Superior temporal gyrus (tissue), 1 donor: ENCODE measurements around the gene COL25A1.
"Not testable (repeated sequence)": the region's sequence is repeated elsewhere in the genome, so short reads cannot be mapped to it uniquely, and the experiment has no call there.

ENCODE experiments used
- DNase-seq: peaks from one replicate; pipeline ENCODE4 v3.0.0-alpha.2; 2016; ENCODE audit errors: extremely low spot score

The COL25A1 gene

GRCh38 chr4:108906866-108907367 lies 395.5 kb downstream of the COL25A1 start:
- DNase-seq: no peak

GRCh38 chr4:108906006-108906405 lies 396.5 kb downstream of the COL25A1 start:
- DNase-seq: no peak

DNA sequence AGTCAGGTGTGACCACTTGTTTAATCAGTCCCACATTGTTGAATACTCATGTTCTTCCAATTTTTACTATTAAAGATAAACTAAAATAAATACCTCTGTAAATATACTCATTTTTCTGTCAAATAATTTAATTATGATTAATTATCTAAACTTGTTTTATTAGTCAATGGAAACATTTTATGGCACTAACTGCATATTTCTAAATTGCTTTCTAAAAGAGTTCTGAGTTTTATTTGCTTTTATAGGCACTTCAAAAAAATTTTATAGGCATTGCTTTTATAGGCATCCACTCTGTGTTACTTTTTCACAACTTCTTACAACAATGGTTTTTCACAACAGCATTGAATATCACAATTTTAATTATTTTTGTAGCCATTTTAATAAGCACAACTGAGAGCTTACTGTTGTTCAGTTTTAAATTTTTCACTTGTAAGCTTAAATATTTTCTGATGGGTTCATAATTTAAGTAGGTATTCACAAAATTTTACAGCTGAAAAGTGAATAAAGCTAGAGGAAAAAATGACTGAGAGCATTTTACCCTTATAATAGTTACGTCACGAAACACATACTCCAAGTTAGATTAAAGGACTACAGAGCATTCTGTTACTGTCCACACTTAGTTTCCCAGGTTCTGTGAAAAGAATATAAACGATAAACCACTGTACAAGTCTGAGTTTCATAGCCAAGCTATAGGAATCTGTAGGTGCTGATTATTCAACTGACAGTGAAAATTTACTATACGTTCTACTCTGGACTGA lies 398.8 kb downstream of the COL25A1 start:
- no peak for DNase-seq

DNA sequence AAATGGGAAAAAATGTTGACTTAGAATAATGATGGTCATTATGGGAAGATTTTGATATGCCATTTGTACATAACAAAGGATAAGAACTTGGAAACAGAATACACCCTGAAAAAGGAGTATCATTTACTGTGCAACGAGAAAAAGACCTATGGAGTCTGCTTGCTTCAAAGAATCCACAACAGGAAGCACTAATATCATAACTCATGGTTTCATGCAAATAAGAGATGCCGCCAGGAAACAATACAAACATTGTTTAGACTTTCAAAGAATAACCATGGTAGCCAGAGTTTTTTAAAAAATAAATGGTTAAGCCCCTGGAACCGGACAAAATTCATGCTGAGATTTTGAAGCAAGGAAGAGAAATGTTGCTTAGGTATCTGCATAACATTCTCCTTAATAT lies 399.7 kb downstream of the COL25A1 start:
- no peak for DNase-seq

DNA sequence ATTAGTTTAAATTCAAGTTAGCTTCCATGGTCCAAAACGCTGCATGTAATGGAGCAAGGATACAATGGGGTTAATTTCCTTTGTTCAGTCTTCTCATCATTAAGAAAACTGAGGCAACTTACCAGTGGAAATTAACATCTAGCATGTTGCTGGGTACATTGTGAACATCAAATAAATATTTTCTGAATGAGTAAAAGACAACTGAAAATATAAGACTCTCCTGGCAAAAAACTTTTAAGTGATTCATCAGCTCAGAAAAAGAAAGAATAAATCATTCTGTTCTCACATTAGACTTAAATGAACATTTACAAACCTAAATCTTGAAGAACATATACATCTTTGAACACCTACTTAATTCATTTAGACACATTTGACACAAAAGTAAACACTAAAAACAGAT lies 401.2 kb downstream of the COL25A1 start:
- DNase-seq: no peak

- no peak for DNase-seq
Measured at GRCh38 chr4:108900018-108900580, 402.4 kb downstream of the COL25A1 start.

DNA sequence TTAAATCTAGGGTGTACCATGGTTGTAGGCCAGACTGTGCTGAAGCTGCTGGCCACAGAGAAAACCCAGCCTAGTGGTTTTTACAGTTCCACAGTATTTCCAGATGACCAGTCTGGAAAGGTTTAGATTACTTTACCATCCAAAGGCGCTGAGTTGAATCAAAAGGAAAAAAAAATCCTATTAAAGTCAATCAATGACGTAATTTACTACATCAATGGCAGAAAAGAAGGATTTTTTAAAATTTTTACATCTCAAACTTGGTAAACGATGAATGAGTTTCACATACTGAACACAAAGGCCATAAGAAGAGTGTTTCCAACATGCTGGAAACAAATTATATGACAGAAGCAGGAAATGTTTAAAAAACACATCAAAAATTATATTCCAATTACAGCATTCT lies 409.0 kb downstream of the COL25A1 start:
- DNase-seq: no peak

- no peak for DNase-seq
Measured at GRCh38 chr4:108891896-108892590, 410.4 kb downstream of the COL25A1 start.

DNA sequence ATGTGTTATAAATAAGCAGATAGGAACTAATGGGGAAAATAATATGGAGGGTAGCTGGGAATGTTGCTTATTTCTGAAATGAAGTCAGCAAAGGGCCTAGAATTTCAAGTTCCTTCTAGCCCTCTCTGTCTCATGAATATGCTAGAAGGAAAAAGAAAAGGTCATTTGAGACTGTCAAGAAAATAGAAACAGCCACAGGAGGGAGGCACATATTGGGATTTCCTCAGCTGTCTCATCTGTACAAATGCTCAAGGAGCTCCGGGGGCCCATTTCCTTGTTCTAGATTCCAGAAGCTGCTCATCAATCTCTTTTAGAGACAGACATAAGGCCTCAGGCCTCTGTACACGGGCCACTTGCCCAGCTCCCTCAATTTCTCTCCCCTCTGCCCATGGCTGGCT lies 412.0 kb downstream of the COL25A1 start:
- no peak for DNase-seq

DNA sequence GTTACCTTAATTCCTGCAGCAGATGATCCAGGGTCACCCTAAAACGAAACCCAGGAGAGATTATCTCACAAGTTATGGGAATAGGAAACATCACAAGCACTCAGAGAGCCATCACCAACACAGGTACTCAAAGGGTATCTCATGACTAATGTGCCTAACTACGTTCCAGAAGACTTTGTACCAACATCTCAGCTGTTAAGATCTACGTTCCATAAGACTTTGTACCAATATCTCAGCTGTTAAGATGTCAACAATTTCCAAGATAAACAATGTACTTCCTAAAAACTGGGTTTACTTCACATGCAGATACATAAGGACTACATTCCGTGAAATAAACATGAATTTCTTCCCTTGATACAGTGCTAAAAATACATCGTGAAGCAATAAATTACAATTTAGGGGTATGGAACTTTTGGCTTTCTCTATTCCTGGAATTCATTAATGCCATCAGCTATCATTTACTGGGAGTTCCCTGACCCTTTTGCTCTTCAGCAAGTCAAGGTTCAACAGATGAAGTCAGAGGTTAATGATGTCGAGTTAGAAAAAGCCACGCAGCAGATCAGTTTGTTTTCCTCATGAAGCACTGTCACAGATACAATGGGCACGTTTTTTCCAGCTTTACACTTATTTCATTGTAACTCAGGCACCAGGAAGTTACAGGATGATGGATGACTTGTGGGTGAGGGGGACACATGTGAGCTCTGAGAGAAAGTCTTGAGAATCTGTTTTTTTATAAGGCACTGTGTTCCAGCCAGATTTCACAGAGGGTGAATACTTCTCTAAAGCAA lies 412.6 kb downstream of the COL25A1 start:
- DNase-seq: no peak

DNA sequence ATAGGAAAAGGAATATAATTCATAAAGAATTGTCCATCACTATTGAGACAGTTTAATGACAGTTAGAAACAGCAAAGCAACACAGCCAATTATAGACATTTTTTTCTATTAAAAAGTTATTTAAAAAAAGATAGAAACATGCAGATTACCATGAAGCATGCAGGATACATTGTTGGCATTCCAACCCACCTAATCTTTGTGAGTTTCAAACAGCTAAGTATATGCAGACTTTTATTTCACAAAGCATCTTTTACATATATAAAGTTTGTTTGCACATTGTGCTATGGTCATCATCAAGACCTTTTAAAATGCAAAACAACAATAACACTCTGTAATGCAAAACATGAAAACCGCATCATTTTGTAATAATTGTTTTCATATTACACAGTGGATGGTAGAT lies 413.7 kb downstream of the COL25A1 start:
- DNase-seq: no peak

DNA sequence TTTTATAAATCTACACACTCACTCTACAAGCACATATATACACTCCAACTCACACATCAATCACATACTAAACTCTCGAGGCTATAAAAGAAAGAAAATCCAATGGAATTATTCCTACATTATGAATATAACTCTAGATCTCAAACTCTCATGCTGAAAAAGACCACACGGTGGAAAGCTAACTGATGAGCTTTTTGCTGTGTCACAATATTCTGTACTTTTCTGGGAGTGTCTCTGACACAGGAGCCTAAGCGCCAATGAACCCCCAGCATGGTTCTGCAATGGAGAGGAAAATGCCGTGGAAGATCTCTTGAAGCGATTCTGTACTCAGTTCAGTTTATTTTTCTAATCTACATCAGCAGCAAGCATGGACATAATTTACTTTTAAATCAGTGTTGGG lies 415.4 kb downstream of the COL25A1 start:
- DNase-seq: no peak

- no peak for DNase-seq
Measured at GRCh38 chr4:108885211-108885610, 417.2 kb downstream of the COL25A1 start.

GRCh38 chr4:108884596-108884995 lies 417.9 kb downstream of the COL25A1 start:
- DNase-seq: no peak

DNA sequence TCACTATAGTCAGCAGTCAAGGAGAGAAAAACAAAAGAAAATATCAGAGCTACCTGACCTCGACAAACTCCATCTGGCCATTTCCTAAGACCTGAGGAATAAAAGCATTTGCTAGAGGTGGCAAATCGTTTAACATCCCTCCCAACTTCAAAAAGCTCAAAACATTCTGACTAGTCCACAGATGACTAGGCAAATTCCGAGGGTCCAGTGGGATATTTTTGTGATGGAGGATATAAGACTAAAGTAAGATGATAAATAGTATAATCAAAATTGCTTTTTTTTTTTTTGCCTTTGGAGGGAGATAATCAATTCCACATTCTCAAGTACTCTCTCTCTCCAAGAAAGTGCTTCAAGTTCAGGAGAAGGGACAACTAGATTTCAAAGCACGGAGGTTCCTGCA lies 420.5 kb downstream of the COL25A1 start:
- no peak for DNase-seq

DNA sequence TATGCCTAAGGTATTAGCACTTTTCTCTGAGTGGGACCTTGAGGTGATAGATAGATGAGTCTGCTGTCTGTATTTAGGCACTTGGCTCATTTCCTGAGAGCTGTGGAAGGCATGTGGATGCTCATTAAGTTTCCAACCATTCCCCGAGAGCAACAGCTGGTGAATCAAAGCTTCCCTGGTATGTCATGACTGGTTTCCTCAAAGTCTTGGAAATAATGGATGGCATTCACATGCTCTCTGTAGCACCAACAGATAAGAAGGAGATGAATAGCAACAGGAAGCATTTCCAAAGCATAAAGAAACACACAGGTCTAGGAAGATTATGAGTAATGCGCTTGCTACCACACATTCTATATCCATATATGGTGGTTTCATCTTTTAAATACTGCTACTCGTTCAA lies 421.3 kb downstream of the COL25A1 start:
- no peak for DNase-seq

- no peak for DNase-seq
Measured at GRCh38 chr4:108878806-108879205, 423.7 kb downstream of the COL25A1 start.

DNA sequence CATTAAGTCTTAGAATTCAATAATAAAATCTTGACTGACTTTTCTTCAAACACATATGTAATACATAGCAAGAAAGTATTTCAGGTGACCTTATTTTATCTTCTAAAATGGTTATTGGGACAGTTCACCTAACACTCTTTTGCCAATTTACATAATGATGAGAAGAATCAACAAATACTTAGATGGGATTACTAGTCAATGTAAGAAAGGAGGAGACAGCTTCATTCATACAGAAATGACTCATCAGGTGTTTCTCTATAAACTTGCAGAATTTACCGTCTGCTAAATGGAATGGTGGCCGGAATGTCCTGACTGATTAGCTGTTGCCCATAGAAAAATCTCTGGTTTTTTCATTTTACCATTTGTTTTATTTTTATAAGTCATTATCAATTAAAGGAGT lies 424.6 kb downstream of the COL25A1 start:
- DNase-seq: no peak

DNA sequence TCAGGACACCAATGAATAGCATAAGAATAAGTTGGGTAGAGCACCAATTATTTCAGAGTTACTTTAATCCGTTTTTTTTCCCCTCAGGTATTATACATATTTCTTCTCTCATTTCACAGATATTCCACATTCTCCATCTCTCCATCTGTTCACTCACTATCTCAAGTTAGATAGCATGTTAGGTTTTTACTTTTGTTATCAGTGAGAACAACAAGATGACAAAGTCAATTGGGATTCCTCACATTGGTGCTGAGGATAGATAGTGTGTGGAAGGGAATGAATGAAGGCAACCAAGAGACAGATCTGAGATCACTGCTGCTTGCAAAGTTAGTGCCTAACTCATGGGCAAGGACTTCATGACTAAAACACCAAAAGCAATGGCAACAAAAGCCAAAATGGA lies 427.7 kb downstream of the COL25A1 start:
- no peak for DNase-seq

DNA sequence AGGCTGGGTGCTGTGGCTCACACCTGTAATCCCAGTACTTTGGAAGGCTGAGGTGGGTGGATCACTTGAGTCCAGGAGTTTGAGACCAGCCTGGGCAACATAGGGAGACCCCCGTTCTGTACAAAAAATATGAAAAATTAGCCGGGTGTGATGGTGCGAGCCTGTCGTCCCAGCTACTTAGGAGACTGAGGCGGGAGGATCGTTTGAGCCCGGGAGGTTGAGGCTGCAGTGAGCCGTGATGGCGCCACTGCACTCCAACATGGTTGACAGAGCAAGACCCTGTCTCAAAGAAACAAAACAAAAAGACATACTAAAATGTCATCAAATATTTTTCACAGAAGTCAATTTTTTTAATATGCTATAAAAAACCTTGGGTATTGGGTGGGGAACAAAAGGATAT lies 432.5 kb downstream of the COL25A1 start:
- not testable (repeated sequence) for DNase-seq

GRCh38 chr4:108868606-108869227 lies 433.7 kb downstream of the COL25A1 start:
- DNase-seq: no peak

DNA sequence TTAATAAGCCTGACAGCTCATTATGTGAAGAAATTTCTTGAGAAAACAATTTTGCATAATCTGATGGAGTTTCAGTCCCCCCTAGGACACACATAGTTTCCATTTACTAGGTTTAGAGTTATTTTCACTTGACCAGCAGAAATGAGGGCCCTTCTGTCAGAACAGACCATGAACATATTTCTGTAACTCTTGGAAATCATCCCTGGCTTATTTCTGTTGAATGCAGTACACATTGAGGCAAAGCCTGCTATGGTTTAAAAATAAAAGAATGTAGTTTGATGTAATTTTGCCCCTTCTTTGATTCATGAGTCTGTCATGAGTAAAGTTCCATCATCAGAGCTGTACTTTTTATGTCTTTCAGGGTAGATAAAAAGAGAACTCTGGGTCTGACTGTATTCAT lies 435.0 kb downstream of the COL25A1 start:
- DNase-seq: no peak
